WERI-Rb-1 (cell line): ENCODE data around the gene MFSD2B.

ENCODE experiments used
- DNase-seq: peaks from one replicate; pipeline ENCODE4 v3.0.0-alpha.2; 2020
- H3K27ac ChIP-seq: fragments of 250-450 bp; sonication (Bioruptor Pico); 2 replicates; pipeline ENCODE4 v1.5.1; 2020; ENCODE audit warnings: mild to moderate bottlenecking, moderate library complexity
- H3K27me3 ChIP-seq: fragments of 250-450 bp; sonication (Bioruptor Pico); 2 replicates; pipeline ENCODE4 v1.5.1; 2021; ENCODE audit warnings: mild to moderate bottlenecking, low read depth, moderate library complexity; ENCODE audit not compliant: insufficient read depth, severe bottlenecking
- H3K36me3 ChIP-seq: fragments of 250-450 bp; sonication (Bioruptor Pico); 2 replicates; pipeline ENCODE4 v1.5.1; 2020; ENCODE audit warnings: mild to moderate bottlenecking, moderate library complexity
- H3K4me3 ChIP-seq: 2 replicates; pipeline ENCODE4 v1.5.1; 2011; ENCODE audit warnings: low read depth, mild to moderate bottlenecking, control low read depth, low read length
- H3K9me3 ChIP-seq: fragments of 250-450 bp; sonication (Bioruptor Pico); 2 replicates; pipeline ENCODE4 v1.5.1; 2021; ENCODE audit warnings: mild to moderate bottlenecking, moderate library complexity; ENCODE audit not compliant: severe bottlenecking
- CTCF ChIP-seq: IDR thresholded peaks from 2 replicates; pipeline ENCODE4 v1.5.1; 2011; ENCODE audit warnings: low read depth, mild to moderate bottlenecking, control low read depth, inconsistent platforms, low read length

Gene MFSD2B

GRCh38 chr2:24016376-24016761 is 6.5 kb downstream of the MFSD2B start:
- TF ChIP-seq CTCF: no peak
- DNase-seq: no peak
- no peak overlapping the region for H3K4me3 ChIP-seq
- no peak overlapping the region for H3K27ac ChIP-seq
- H3K9me3 ChIP-seq: no peaks in the 10 kb centered on the region
- no peaks in the 10 kb centered on the region for H3K27me3 ChIP-seq
- no peaks in the 10 kb centered on the region for H3K36me3 ChIP-seq

- Histone ChIP-seq H3K4me3 (no peak overlapping the region), H3K9me3 (no peaks in the 10 kb centered on the region), H3K27ac (no peak overlapping the region), H3K27me3 (no peaks in the 10 kb centered on the region), H3K36me3 (peaks cover 1% of the 10 kb centered on the region; the same call in 1 of the 2 replicates)
- DNase-seq: no peak
- no peak for TF ChIP-seq CTCF
These were observed 7.2 kb downstream of the MFSD2B start for GRCh38 chr2:24016853-24017703.

- no peak for DNase-seq
- TF ChIP-seq CTCF: no peak
- Histone ChIP-seq H3K27ac (no peak overlapping the region), H3K27me3 (no peaks in the 10 kb centered on the region), H3K36me3 (peaks cover 7% of the 10 kb centered on the region), H3K4me3 (no peak overlapping the region), H3K9me3 (no peaks in the 10 kb centered on the region)
These were observed 7.8 kb downstream of the MFSD2B start for GRCh38 chr2:24017711-24018110.

GRCh38 chr2:24018241-24018640 is 8.4 kb downstream of the MFSD2B start:
- TF ChIP-seq CTCF: no peak
- no peak overlapping the region for H3K27ac ChIP-seq
- H3K27me3 ChIP-seq: no peaks in the 10 kb centered on the region
- no peak overlapping the region for H3K4me3 ChIP-seq
- no peak for DNase-seq
- no peaks in the 10 kb centered on the region for H3K9me3 ChIP-seq
- peaks cover 13% of the 10 kb centered on the region for H3K36me3 ChIP-seq

- no peak for TF ChIP-seq CTCF
- H3K36me3 ChIP-seq: peaks cover 25% of the 10 kb centered on the region
- no peak overlapping the region for H3K27ac ChIP-seq
- DNase-seq: no peak
- no peaks in the 10 kb centered on the region for H3K9me3 ChIP-seq
- H3K4me3 ChIP-seq: no peak overlapping the region
- no peaks in the 10 kb centered on the region for H3K27me3 ChIP-seq
These were observed 9.8 kb downstream of the MFSD2B start for GRCh38 chr2:24019729-24020128.

GRCh38 chr2:24020244-24020643 is 10.4 kb downstream of the MFSD2B start:
- Histone ChIP-seq H3K27ac (no peak overlapping the region), H3K9me3 (no peaks in the 10 kb centered on the region), H3K27me3 (no peaks in the 10 kb centered on the region), H3K36me3 (peaks cover 30% of the 10 kb centered on the region), H3K4me3 (no peak overlapping the region)
- no peak for DNase-seq
- TF ChIP-seq CTCF: no peak
